CD14-positive monocyte (primary cell): ENCODE measurements around the gene ABTB2. TPM values are rescaled to one million over a fixed set of nuclear protein-coding genes. Genes with fewer than 3 reads are reported as not detected.

Experiments
- DNase-seq, 3 donors: peaks; one replicate each; pipeline ENCODE4 v3.0.0-alpha.2; 2011 to 2022
- H2AFZ ChIP-seq: 2 replicates; pipeline ENCODE4 v1.6.0; 2012; ENCODE audit warnings: mild to moderate bottlenecking, low read depth, low read length, inconsistent platforms; ENCODE audit not compliant: insufficient read depth, poor library complexity, severe bottlenecking
- H3K27ac ChIP-seq, 2 donors: 1 replicate in 1 of 2; 2 replicates in 1 of 2; pipeline ENCODE4 v1.5.1; 2012 to 2013; ENCODE audit warnings: low read length in 2 of 2, control low read depth in 1 of 2, inconsistent platforms in 1 of 2, low read depth in 1 of 2, mild to moderate bottlenecking in 1 of 2
- H3K27me3 ChIP-seq, 2 donors: one replicate each; pipeline versions ENCODE4 v1.6.0 to v1.6.1; 2011 to 2013; ENCODE audit warnings: low read length in 2 of 2; ENCODE audit not compliant: control insufficient read depth in 2 of 2, insufficient read depth in 2 of 2
- H3K36me3 ChIP-seq, 2 donors: replicated peaks in 1 of 2; 1 replicate in 1 of 2; 2 replicates in 1 of 2; pipeline versions ENCODE4 v1.5.1 to v1.6.1; 2012 to 2013; ENCODE audit warnings: low read length in 2 of 2, control low read depth in 1 of 2, inconsistent platforms in 1 of 2, mild to moderate bottlenecking in 1 of 2; ENCODE audit not compliant: insufficient read depth in 2 of 2, control insufficient read depth in 1 of 2
- H3K4me1 ChIP-seq, 2 donors: 1 replicate in 1 of 2; 2 replicates in 1 of 2; pipeline versions ENCODE4 v1.5.1 to v1.6.1; 2012 to 2013; ENCODE audit warnings: low read length in 2 of 2, control low read depth in 1 of 2, inconsistent platforms in 1 of 2, mild to moderate bottlenecking in 1 of 2, moderate library complexity in 1 of 2; ENCODE audit not compliant: insufficient read depth in 2 of 2, control insufficient read depth in 1 of 2
- H3K4me2 ChIP-seq: replicated peaks from 2 replicates; pipeline ENCODE3; 2012; ENCODE audit warnings: low read length, moderate library complexity, mild to moderate bottlenecking; ENCODE audit not compliant: poor library complexity, severe bottlenecking; ENCODE audit errors: extremely low read depth
- H3K4me3 ChIP-seq, 3 experiments: fragments of 200-600 bp in 1 of 3; sonication (generic) in 1 of 3; replicated peaks in 1 of 3; 1 replicate in 2 of 3; 2 replicates in 1 of 3; pipeline ENCODE4 v1.5.1; 2011 to 2013; ENCODE audit warnings: low read length in 3 of 3, mild to moderate bottlenecking in 3 of 3, control low read depth in 2 of 3, low read depth in 2 of 3, inconsistent platforms in 1 of 3, moderate library complexity in 1 of 3
- H3K79me2 ChIP-seq: 2 replicates; pipeline ENCODE4 v1.6.0; 2012; ENCODE audit warnings: mild to moderate bottlenecking, control low read depth, inconsistent platforms, low read length, moderate library complexity; ENCODE audit not compliant: insufficient read depth
- H3K9ac ChIP-seq: 2 replicates; pipeline ENCODE4 v1.6.0; 2017; ENCODE audit warnings: low read length, mild to moderate bottlenecking; ENCODE audit not compliant: insufficient read depth, poor library complexity, severe bottlenecking
- H3K9me3 ChIP-seq, 2 donors: replicated peaks in 1 of 2; 1 replicate in 1 of 2; 2 replicates in 1 of 2; pipeline versions ENCODE4 v1.5.1 to v1.6.1; 2012 to 2013; ENCODE audit warnings: low read length in 2 of 2, control low read depth in 1 of 2; ENCODE audit not compliant: control insufficient read depth in 1 of 2, insufficient read depth in 1 of 2
- H4K20me1 ChIP-seq: 2 replicates; pipeline ENCODE4 v1.6.0; 2012; ENCODE audit warnings: mild to moderate bottlenecking, low read length, control low read depth, moderate library complexity; ENCODE audit not compliant: insufficient read depth
- H3K27ac Mint-ChIP-seq, 7 donors: one replicate each; pipeline ENCODE4 v1.8.0; 2020; ENCODE audit warnings: mild to moderate bottlenecking in 7 of 7, mixed read lengths in 7 of 7, moderate library complexity in 6 of 7, inconsistent platforms in 2 of 7
- H3K27me3 Mint-ChIP-seq, 3 donors: one replicate each; pipeline ENCODE4 v1.8.0; 2021 to 2022; ENCODE audit warnings: low read depth in 3 of 3, mild to moderate bottlenecking in 3 of 3, mixed read lengths in 3 of 3, moderate library complexity in 3 of 3, inconsistent platforms in 1 of 3
- H3K36me3 Mint-ChIP-seq, 2 donors: one replicate each; pipeline ENCODE4 v1.8.0; 2020; ENCODE audit warnings: mixed read lengths in 2 of 2, inconsistent platforms in 1 of 2, mild to moderate bottlenecking in 1 of 2
- H3K4me1 Mint-ChIP-seq: one replicate; pipeline ENCODE4 v1.8.0; 2020; ENCODE audit warnings: mild to moderate bottlenecking, mixed read lengths
- H3K4me3 Mint-ChIP-seq, 2 donors: one replicate each; pipeline ENCODE4 v1.8.0; 2020; ENCODE audit warnings: mild to moderate bottlenecking in 2 of 2, mixed read lengths in 2 of 2, moderate library complexity in 1 of 2
- H3K9me3 Mint-ChIP-seq, 7 donors: one replicate each; pipeline ENCODE4 v1.8.0; 2020 to 2022; ENCODE audit warnings: mixed read lengths in 7 of 7, mild to moderate bottlenecking in 6 of 7, moderate library complexity in 6 of 7, inconsistent platforms in 2 of 7
- CTCF ChIP-seq: fragments of 200-600 bp; IDR thresholded peaks from one replicate; pipeline ENCODE4 v1.8.0; 2022; ENCODE audit warnings: antibody characterized with exemption, mild to moderate bottlenecking
- WGBS: methylation state at CpG from one replicate; pipeline ENCODE4 v1.1.5; 2013; ENCODE audit warnings: missing lambda C conversion rate; ENCODE audit not compliant: insufficient coverage; 5-methylcytosine and 5-hydroxymethylcytosine counted together
- intact Hi-C, 2 donors: fragments of 100-400 bp; cut with micrococcal nuclease; formaldehyde crosslinking; loops; one replicate each; pipeline versions ENCODE4 v1.15.0 to v1.15.1; 2023
- polyA plus RNA-seq, 3 donors: library from polyadenylated mRNA; depleted of rRNA in 1 of 3; unstranded in 2 of 3; stranded (reverse) in 1 of 3; fragments of 300-500 nt in 2 of 3; fragments of >200 nt in 1 of 3; fragmentation: Illumina TruSeq in 2 of 3; gene quantifications; 1 replicate in 2 of 3; 2 replicates in 1 of 3; pipeline ENCODE4 v1.2.3, GENCODE V29; 2012 to 2021

ABTB2 gene
- polyA plus RNA-seq, 3 donors = 0.25 to 1.7 (median 0.26) TPM

- WGBS = 100% methylated on average over 2 of the region's 2 CpGs
- H3K9me3 Mint-ChIP-seq = peaks cover 0 to 3% (median 0%) of the 10 kb centered on the region in 7 donors
- no peak overlapping the region for H3K4me3 Mint-ChIP-seq
- no peak overlapping the region for H3K27ac ChIP-seq
- H3K4me1 ChIP-seq = peaks cover 7 to 8% of the 10 kb centered on the region in 2 donors
- H3K27me3 ChIP-seq = no peaks in the 10 kb centered on the region
- no peaks in the 10 kb centered on the region for H3K9me3 ChIP-seq
- H3K4me1 Mint-ChIP-seq = peaks cover 14% of the 10 kb centered on the region
- no peaks in the 10 kb centered on the region for H3K36me3 Mint-ChIP-seq
- H3K36me3 ChIP-seq = no peaks in the 10 kb centered on the region
- H3K79me2 ChIP-seq = no peaks in the 10 kb centered on the region
- H3K27ac Mint-ChIP-seq = no peak overlapping the region
- no peak overlapping the region for H3K4me3 ChIP-seq
- intact Hi-C loops = no loop called here
- H3K4me2 ChIP-seq = no peak overlapping the region
- H2AFZ ChIP-seq = no peak overlapping the region
- no peak for TF ChIP-seq CTCF
- H3K9ac ChIP-seq = no peak overlapping the region
- H4K20me1 ChIP-seq = no peaks in the 10 kb centered on the region
- H3K27me3 Mint-ChIP-seq = peaks cover 0 to 2% (median 2%) of the 10 kb centered on the region in 3 donors
- DNase-seq = no peak
Measured at GRCh38 chr11:34329876-34330275, 27.9 kb downstream of the ABTB2 start.

DNA sequence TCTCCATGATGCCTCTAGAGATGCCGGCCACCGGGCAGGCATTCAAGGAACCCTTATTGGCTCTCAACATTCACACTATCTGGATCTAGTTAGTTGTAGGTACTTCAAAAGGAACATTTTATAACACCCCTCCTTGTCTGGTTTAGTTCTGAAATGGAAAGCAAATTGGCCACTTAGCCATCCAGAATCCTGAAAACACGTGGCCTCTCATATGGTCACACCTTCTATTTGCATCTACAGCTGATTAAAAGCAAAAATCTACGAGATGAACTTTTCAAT lies 29.2 kb downstream of the ABTB2 start:
- Histone ChIP-seq H4K20me1 (no peaks in the 10 kb centered on the region), H3K79me2 (no peaks in the 10 kb centered on the region), H3K9me3 (no peaks in the 10 kb centered on the region), H3K36me3 (no peaks in the 10 kb centered on the region), H3K27me3 (no peaks in the 10 kb centered on the region), H3K9ac (no peak overlapping the region), H3K4me3 (no peak overlapping the region), H3K27ac (no peak overlapping the region), H2AFZ (no peak overlapping the region), H3K4me2 (no peak overlapping the region), H3K4me1 (peaks cover 7 to 8% of the 10 kb centered on the region in 2 donors)
- Mint-ChIP-seq H3K27me3 (peaks cover 0 to 2% (median 2%) of the 10 kb centered on the region in 3 donors), H3K36me3 (no peaks in the 10 kb centered on the region), H3K9me3 (peaks cover 0 to 3% (median 0%) of the 10 kb centered on the region in 7 donors), H3K4me3 (no peak overlapping the region), H3K27ac (no peak overlapping the region), H3K4me1 (peaks cover 9% of the 10 kb centered on the region)
- intact Hi-C loops = no loop called here
- no peak for DNase-seq
- TF ChIP-seq CTCF = no peak
- WGBS = no CpG with 5 or more reads among the region's 4 CpGs
